Measurements from ENCODE around the gene PRM3. TPM values are rescaled to one million over a fixed set of nuclear protein-coding genes. Genes with fewer than 3 reads are reported as not detected.

PRM3 gene
- total and polyA plus RNA-seq, 9 donors = not detected

- WGBS, 3 donors = 82 to 87% (median 87%) methylated on average over 25 of the region's 25 CpGs
- Histone ChIP-seq H3K27me3 (no peaks in the 10 kb centered on the region), H3K9me3 (no peaks in the 10 kb centered on the region)
Observed at GRCh38 chr16:11280616-11281522, 7.4 kb upstream of the PRM3 start, which contains the start of gene PRM1. TSS of gene PRM1 (minus strand) at chr16:11281330. CDS start at chr16:11281238, 92 bp downstream.

GRCh38 chr16:11278681-11279628, 5.5 kb upstream of the PRM3 start:
- Histone ChIP-seq H3K4me3 (no peak overlapping the region), H3K9me3 (no peaks in the 10 kb centered on the region), H3K27me3 (no peaks in the 10 kb centered on the region), H3K4me1 (ENCODE audit: insufficient read depth) (no peaks in the 10 kb centered on the region), H3K27ac (no peak overlapping the region), H3K36me3 (no peaks in the 10 kb centered on the region)
- intact Hi-C loops (cut with DNase I) = no loop called here
- 87 to 92% (median 90%) methylated on average over 7 of the region's 7 CpGs for WGBS, 3 donors
- TF ChIP-seq CTCF (IDR thresholded peaks at IDR 0.05) (no peak), POLR2A (IDR thresholded peaks at IDR 0.05) (no peak), EP300 (IDR thresholded peaks at IDR 0.05) (no peak)
- no peak for DNase-seq

More at GRCh38 chr16:11280616-11281522, 7.4 kb upstream of the PRM3 start, which contains the start of gene PRM1:
- no peak for DNase-seq
- intact Hi-C loops (cut with DNase I) = no loop called here
- no peak within 1 kb of the TSS for H3K27ac ChIP-seq
- no peak within 1 kb of the TSS for H3K4me3 ChIP-seq
- no peaks in the 10 kb centered on the region for H3K36me3 ChIP-seq
- no peak for TF ChIP-seq CTCF (IDR thresholded peaks at IDR 0.05)
- TF ChIP-seq EP300 (IDR thresholded peaks at IDR 0.05) = no peak
- TF ChIP-seq POLR2A (IDR thresholded peaks at IDR 0.05) = no peak
- H3K4me1 ChIP-seq (ENCODE audit: insufficient read depth) = no peaks in the 10 kb centered on the region

GRCh38 chr16:11277607-11278337, 4.3 kb upstream of the PRM3 start:
- no peak for TF ChIP-seq POLR2A (IDR thresholded peaks at IDR 0.05)
- TF ChIP-seq EP300 (IDR thresholded peaks at IDR 0.05) = no peak
- TF ChIP-seq CTCF (IDR thresholded peaks at IDR 0.05) = no peak
- Histone ChIP-seq H3K4me1 (ENCODE audit: insufficient read depth) (no peaks in the 10 kb centered on the region), H3K36me3 (no peaks in the 10 kb centered on the region), H3K9me3 (no peaks in the 10 kb centered on the region), H3K27ac (no peak overlapping the region), H3K4me3 (no peak overlapping the region), H3K27me3 (no peaks in the 10 kb centered on the region)
- 82 to 93% (median 92%) methylated on average over 12 of the region's 12 CpGs for WGBS, 3 donors
- DNase-seq = no peak
- intact Hi-C loops (cut with DNase I) = no loop called here

Data from ovary (tissue), 9 donors.